ENCODE data around the gene USP25.

USP25 gene

GRCh38 chr21:15729346-15729673 lies 472 bp upstream of the USP25 start:
- Histone ChIP-seq H3K27me3 (ENCODE audit: control insufficient read depth, low read length) (peaks cover 22% of the 10 kb centered on the region), H3K4me1 (ENCODE audit: control insufficient read depth, low read length) (peaks cover 18% of the 10 kb centered on the region), H3K4me3 (ENCODE audit: low read length) (peak overlapping the region; percentile 80), H3F3A (ENCODE audit: control insufficient read depth, insufficient read depth) (peaks cover 6% of the 10 kb centered on the region; the same call in 1 of the 2 replicates), H4K20me1 (ENCODE audit: control insufficient read depth, insufficient read depth, low read depth, low read length) (peaks cover 5% of the 10 kb centered on the region; the same call in 1 of the 2 replicates), H3K36me3 (ENCODE audit: control insufficient read depth, low read length) (no peaks in the 10 kb centered on the region), H3K4me2 (ENCODE audit: low read length) (peak overlapping the region; percentile 68), H3K79me2 (ENCODE audit: control insufficient read depth, low read length) (peaks cover 40% of the 10 kb centered on the region), H3K27ac (ENCODE audit: low read depth, low read length) (no peak overlapping the region), H3K9me2 (replicated peaks; ENCODE audit: control insufficient read depth, low read length) (no peaks in the 10 kb centered on the region), H3K9me3 (ENCODE audit: control insufficient read depth, insufficient read depth, low read length) (no peaks in the 10 kb centered on the region)
- TF ChIP-seq CTCF (IDR thresholded peaks at IDR 0.05; ENCODE audit: low read depth, low read length, poor library complexity, severe bottlenecking) (no peak), EZH2phosphoT487 (IDR thresholded peaks at IDR 0.05; ENCODE audit: borderline replicate concordance, low read length) (no peak)

GRCh38 chr21:15730484-15731242 lies 881 bp downstream of the USP25 start:
- no peaks in the 10 kb centered on the region for H3K36me3 ChIP-seq (ENCODE audit: control insufficient read depth, low read length)
- H3K79me2 ChIP-seq (ENCODE audit: control insufficient read depth, low read length): peaks cover 54% of the 10 kb centered on the region

GRCh38 chr21:15731243-15731613 lies 1.4 kb downstream of the USP25 start:
- TF ChIP-seq CTCF (IDR thresholded peaks at IDR 0.05; ENCODE audit: low read depth, low read length, poor library complexity, severe bottlenecking) (no peak), EZH2phosphoT487 (IDR thresholded peaks at IDR 0.05; ENCODE audit: borderline replicate concordance, low read length) (no peak)
- no peaks in the 10 kb centered on the region for H3K36me3 ChIP-seq (ENCODE audit: control insufficient read depth, low read length)
- peak overlapping the region; percentile 80 for H3K4me3 ChIP-seq (ENCODE audit: low read length)
- peak overlapping the region; percentile 95 for H3K4me2 ChIP-seq (ENCODE audit: low read length)
- H3K9me2 ChIP-seq (replicated peaks; ENCODE audit: control insufficient read depth, low read length): no peaks in the 10 kb centered on the region
- peaks cover 5% of the 10 kb centered on the region; the same call in 1 of the 2 replicates for H4K20me1 ChIP-seq (ENCODE audit: control insufficient read depth, insufficient read depth, low read depth, low read length)
- peaks cover 18% of the 10 kb centered on the region for H3K4me1 ChIP-seq (ENCODE audit: control insufficient read depth, low read length)
- peaks cover 6% of the 10 kb centered on the region; the same call in 1 of the 2 replicates for H3F3A ChIP-seq (ENCODE audit: control insufficient read depth, insufficient read depth)
- H3K79me2 ChIP-seq (ENCODE audit: control insufficient read depth, low read length): peaks cover 60% of the 10 kb centered on the region
- peak overlapping the region; percentile 33; the same call in 1 of the 2 replicates for H3K27ac ChIP-seq (ENCODE audit: low read depth, low read length)
- peaks cover 22% of the 10 kb centered on the region for H3K27me3 ChIP-seq (ENCODE audit: control insufficient read depth, low read length)
- no peaks in the 10 kb centered on the region for H3K9me3 ChIP-seq (ENCODE audit: control insufficient read depth, insufficient read depth, low read length)

More at GRCh38 chr21:15730484-15731242, 881 bp downstream of the USP25 start:
- peaks cover 5% of the 10 kb centered on the region; the same call in 1 of the 2 replicates for H4K20me1 ChIP-seq (ENCODE audit: control insufficient read depth, insufficient read depth, low read depth, low read length)
- TF ChIP-seq CTCF (IDR thresholded peaks at IDR 0.05; ENCODE audit: low read depth, low read length, poor library complexity, severe bottlenecking): no peak
- no peak for TF ChIP-seq EZH2phosphoT487 (IDR thresholded peaks at IDR 0.05; ENCODE audit: borderline replicate concordance, low read length)
- H3K4me2 ChIP-seq (ENCODE audit: low read length): peak overlapping the region; percentile 95
- H3K27me3 ChIP-seq (ENCODE audit: control insufficient read depth, low read length): peaks cover 22% of the 10 kb centered on the region
- peak overlapping the region; percentile 33; the same call in 1 of the 2 replicates for H3K27ac ChIP-seq (ENCODE audit: low read depth, low read length)
- H3F3A ChIP-seq (ENCODE audit: control insufficient read depth, insufficient read depth): peaks cover 6% of the 10 kb centered on the region; the same call in 1 of the 2 replicates
- H3K9me3 ChIP-seq (ENCODE audit: control insufficient read depth, insufficient read depth, low read length): no peaks in the 10 kb centered on the region
- peak overlapping the region; percentile 80 for H3K4me3 ChIP-seq (ENCODE audit: low read length)
- peaks cover 18% of the 10 kb centered on the region for H3K4me1 ChIP-seq (ENCODE audit: control insufficient read depth, low read length)
- H3K9me2 ChIP-seq (replicated peaks; ENCODE audit: control insufficient read depth, low read length): no peaks in the 10 kb centered on the region

Data from DOHH2 (cell line).